Inflammatory macrophage treated with lipopolysaccharide for 4 hours (primary cell): ENCODE results near the gene ZBTB16.

Source experiments
- DNase-seq: peaks from one replicate; pipeline ENCODE4 v3.0.0-alpha.2; 2020

ZBTB16 gene

GRCh38 chr11:114219559-114220349, 160.2 kb downstream of the ZBTB16 start:
- DNase-seq = no peak

DNA sequence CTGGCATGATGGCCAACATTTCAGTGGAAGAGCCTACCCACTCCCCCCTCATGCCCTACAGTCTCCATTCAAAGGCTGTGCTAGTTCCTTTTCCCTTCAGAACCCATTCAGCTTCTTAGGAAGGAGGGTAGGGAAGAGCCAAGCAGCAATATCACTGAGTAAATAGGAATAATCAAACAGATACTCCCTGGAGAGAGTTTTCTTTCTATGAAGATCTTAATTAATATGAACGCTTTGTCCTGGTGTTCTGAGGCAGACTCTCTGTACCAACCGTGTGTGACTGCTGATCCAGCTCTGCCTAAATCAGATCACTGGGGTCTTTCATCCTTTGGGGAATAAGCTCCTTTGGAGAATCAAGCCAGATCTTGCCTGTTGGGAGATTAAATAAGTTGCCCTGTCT, 161.5 kb downstream of the ZBTB16 start:
- DNase-seq = no peak

GRCh38 chr11:114225661-114226060, 166.2 kb downstream of the ZBTB16 start:
- no peak for DNase-seq

- DNase-seq = no peak
Measured at GRCh38 chr11:114226356-114226755, 166.8 kb downstream of the ZBTB16 start.

- no peak for DNase-seq
Measured at GRCh38 chr11:114228435-114229411, 169.2 kb downstream of the ZBTB16 start.

DNA sequence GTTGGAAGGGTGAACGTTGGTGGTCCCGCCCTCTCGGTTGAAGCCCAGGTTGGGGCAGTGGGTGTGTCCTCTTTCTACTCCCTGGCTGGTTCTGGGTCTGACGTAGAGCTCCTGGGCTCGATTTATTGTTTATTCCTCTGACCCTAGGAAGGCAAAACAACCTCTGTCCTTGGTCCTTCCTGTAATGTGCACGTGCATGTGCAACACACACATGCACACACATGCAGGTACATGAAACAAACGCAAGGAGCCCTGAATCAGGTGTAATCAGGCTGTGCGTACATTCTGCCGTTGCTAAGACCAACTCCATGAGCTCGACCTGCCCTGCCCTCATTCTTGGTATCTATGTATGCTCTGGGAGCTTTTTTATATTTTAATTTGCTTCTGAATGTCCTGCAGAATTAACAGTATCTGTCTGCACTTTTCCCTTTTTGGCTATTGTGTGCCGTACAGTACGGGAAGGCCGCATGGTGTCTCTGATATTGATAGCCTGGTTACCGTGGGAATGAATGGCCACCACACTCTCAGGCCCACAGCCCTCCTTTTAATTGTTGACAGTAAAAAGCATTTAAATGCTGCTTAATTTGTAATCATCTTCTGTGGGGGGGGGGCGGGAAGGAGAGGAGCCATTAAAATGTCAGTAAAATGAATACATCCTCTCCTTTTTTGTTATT, 170.7 kb downstream of the ZBTB16 start:
- DNase-seq = no peak

GRCh38 chr11:114232400-114233059, 173.0 kb downstream of the ZBTB16 start:
- no peak for DNase-seq

DNA sequence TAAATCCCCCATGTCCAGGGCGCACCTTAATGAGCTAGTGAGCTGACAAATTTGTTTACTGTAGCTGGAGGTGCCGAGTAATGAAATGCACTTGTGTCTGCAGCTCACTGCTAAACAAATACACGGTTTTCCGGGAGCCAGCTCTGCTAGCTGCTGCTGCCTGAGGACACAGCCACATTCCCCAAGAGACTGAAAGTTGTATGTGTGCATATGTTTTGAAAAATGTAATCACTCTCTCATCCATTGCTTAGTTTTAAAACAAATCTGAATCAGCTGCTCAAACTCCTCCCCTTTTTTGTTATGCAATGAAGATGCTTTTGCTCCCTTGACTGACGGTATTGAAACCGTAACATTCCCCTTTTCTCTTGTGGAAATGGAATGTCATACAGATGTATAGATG, 174.2 kb downstream of the ZBTB16 start:
- no peak for DNase-seq

GRCh38 chr11:114236829-114237228, 177.3 kb downstream of the ZBTB16 start:
- DNase-seq = no peak

DNA sequence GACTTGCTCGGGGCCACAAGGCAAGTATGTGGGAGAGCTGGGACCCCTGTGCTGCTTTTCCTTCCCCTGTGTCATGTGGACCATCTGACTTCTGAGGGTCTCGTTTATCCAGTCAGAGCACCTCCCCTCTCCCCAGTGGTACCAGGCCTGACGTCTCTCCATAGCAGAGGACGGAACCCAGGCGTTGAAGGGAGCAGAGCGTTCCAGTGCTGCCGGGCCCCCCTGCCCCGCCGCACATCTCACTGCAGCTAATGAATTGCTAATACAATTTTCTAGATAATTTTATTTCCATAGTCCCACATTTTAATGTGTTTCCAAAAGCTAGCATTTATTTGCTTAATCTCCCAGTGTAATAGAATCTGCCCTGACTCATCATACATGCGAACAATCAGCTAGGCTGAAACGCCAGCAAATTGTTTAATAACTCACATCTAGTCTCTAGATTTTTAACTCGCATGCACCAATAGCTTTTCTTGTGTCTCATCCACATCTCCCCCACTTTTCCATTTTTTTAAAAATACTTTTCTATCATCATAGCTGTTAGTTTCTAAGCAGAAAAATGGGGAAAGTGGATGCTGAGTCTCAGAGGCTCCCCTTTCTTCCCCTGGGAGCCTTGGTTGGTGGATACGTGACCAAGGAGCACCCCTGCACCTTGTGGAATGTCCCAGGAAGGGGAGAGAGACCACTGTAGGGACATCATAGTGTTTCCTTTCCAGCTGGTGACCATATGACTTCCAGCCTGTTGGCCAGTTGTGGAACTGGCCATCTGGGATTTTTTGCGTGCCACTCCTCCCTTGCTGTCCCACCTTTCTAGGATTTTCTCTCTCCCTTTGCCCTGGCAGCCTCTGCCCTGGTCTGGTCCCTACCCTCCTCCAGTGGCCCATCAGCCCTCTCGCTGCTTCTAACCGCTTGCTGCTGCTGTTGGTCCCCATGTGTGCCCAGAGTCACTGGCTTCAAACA, 178.1 kb downstream of the ZBTB16 start:
- DNase-seq = no peak

- no peak for DNase-seq
Measured at GRCh38 chr11:114239753-114240161, 180.2 kb downstream of the ZBTB16 start.

DNA sequence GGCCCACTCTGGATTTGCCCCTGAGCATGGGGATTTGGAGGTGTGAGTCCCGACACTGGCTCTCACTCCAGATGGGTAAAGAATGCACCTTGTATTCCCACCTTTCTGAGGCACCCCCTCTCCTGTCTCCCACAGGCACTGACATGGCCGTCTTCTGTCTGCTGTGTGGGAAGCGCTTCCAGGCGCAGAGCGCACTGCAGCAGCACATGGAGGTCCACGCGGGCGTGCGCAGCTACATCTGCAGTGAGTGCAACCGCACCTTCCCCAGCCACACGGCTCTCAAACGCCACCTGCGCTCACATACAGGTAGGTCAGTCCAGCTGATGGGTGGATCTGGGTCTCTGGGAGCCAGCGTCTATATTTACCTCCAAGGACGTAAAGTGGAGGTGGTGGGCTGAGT, 182.5 kb downstream of the ZBTB16 start:
- DNase-seq = no peak

DNA sequence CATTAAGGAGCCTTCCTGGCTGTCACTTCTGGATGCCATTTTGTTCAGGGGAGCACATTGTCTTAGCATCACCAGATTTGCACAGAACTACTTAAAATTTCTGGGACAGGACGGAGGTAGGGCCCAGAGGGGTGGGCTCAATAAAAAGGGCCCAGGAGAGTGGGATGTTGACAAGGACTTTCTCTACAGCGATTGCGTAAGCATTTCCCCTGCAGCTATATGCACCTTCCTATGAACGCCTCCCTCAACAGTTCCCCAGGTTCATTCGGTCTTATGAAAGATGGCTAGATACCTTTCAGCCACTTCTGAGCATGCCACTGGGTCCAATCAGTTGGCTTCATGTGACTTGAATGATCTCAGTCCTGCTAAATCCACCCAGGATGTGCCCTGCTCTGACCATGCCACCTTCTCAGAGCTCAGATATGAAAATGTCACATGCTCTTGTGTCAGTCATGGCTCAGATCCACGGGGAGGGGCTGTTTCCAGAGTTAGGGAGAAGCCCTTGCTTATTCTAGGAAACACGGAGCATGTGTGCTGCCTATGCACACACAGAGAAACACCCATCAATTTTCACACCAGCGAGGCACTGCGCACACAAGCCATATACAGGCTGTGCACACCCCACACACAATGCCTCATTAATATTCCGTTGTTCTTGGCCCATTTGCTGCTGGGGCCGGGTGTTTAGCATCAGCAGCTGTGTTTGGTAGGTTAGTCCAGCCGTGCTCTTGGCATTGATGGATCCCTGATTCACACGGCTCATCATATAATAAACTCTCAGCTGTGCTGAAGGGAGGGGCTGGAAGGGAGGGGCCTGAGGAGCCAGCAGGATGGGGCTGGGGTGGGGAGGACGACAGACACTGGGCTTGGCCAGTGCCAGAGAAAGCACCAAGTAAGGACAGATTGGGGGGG, 184.2 kb downstream of the ZBTB16 start:
- DNase-seq = no peak

DNA sequence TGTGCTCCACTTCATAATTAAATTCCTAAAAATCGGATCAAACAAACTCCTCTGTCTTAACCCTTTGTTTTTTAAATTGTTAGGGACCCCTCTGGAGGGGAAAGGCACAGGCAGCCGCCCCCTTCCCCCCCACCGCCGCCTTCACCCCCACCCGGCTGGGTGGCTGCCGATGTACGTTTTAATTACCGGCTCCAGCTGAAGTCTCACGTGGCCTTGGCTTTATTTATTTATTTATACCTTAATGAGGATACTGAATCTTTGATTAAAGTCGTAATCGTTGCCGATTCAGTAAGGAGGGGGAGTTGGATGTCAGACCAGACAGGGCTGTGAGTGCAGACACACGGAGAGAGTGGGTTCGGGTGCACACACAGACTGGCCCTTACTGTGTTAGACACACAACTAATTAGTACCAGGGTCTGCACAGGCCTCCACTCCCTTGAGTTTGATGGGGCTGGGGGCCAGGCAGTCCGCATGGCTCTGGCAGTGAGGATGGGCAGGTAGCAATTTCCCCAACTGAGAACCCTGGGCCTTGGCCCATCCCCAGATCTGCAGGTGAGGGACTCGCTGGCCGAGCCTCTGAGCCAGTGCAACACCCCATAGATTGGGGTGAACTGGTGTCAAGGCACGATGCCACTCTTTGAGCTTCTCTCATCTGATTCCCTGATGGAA, 185.3 kb downstream of the ZBTB16 start:
- DNase-seq = no peak

- DNase-seq = no peak
Measured at GRCh38 chr11:114246321-114247069, 187.0 kb downstream of the ZBTB16 start.

DNA sequence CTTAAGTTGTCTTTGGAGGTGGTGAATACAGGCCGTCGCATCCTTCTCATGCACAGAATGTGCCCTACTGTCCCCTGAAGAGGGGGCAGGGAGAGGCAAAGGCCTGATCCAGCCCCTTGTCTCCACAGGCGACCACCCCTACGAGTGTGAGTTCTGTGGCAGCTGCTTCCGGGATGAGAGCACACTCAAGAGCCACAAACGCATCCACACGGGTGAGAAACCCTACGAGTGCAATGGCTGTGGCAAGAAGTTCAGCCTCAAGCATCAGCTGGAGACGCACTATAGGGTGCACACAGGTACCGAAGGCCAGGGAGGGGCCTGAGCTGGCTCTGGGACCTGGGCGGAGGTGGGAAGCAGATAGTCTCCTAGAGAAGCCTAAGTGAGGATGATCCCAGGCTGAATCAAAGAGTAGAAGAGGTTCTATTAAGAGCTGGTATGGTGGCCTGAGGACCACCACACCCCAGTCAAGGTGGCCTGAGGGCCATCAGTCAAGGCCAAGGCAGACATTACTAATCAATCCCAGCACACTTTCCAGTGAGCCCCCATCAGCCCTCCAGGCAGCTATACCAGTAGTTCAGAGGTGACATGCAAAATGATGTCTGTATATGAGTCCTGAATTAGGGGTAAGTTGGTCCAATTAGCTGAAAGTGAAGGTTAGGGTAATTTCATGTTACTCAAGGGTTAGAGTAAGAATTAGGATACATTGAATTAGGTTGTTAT, 187.7 kb downstream of the ZBTB16 start:
- DNase-seq = no peak

- no peak for DNase-seq
Measured at GRCh38 chr11:114250180-114250579, 190.7 kb downstream of the ZBTB16 start.
